ENCODE measurements around the gene PKN1. TPM values are rescaled to one million over a fixed set of nuclear protein-coding genes. Genes with fewer than 3 reads are reported as not detected.
A peak's percentile ranks its signal among the peaks of the same experiment; 100 is the strongest.

Gene PKN1
- total RNA-seq, 1 experiment from 2014 or later, result 223 TPM

- in situ Hi-C loops (cut with HindIII; ENCODE audit: low pct_unique_long_range_greater_than_20kb, low sequenced_read_pairs), result no loop called here
- DNase-seq (ENCODE audit: low read depth), result no peak
Observed at GRCh38 chr19:14517446-14517839, 84.3 kb downstream of the PKN1 start.

GRCh38 chr19:14517840-14518505 is 84.9 kb downstream of the PKN1 start, which contains the start of gene DNAJB1:
DNAJB1 (minus strand) TSS chr19:14518397; CDS start chr19:14518349, 48 bp downstream.
- in situ Hi-C loops (cut with HindIII; ENCODE audit: low pct_unique_long_range_greater_than_20kb, low sequenced_read_pairs), result no loop called here
- peak; percentile 81 for DNase-seq (ENCODE audit: low read depth)

- in situ Hi-C loops (cut with HindIII; ENCODE audit: low pct_unique_long_range_greater_than_20kb, low sequenced_read_pairs), result no loop called here
- no peak for DNase-seq (ENCODE audit: low read depth)
Observed at GRCh38 chr19:14519245-14519859, 86.2 kb downstream of the PKN1 start.

DNA sequence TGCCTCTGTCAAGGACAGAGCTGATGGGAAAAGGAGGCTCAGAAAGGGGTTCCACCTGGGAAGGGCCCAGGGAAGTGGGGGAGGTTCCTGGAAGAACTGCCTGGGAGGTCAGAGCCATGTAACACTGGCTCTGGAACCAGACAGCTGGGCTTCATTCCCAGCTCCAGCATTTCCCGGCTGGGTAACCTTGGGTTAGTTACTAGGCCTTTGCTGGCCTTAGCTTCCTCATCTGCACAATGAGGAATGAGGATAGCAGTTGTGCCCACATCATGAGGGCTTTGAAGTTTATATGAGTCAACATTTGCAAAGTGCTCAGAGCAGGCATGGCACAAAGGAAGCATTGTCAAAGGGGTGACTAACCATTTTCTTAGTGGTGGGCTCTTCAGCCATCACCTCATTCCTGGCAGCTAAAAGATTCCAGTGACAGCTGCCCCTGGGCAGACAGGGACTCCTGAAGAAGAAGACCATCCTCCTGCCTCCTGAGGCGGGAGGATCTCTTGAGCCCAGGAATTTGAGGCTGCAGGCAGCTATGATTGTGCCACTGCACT is 86.8 kb downstream of the PKN1 start:
- in situ Hi-C loops (cut with HindIII; ENCODE audit: low pct_unique_long_range_greater_than_20kb, low sequenced_read_pairs), result no loop called here
- DNase-seq (ENCODE audit: low read depth), result peak; percentile 89

- no peak for DNase-seq (ENCODE audit: low read depth)
- in situ Hi-C loops (cut with HindIII; ENCODE audit: low pct_unique_long_range_greater_than_20kb, low sequenced_read_pairs), result no loop called here
Observed at GRCh38 chr19:14520543-14520942, 87.4 kb downstream of the PKN1 start.

Other genes starting within 250 kb of the PKN1 start
- gene ADGRL1, start 227.1 kb upstream of the PKN1 start, total RNA-seq (2014; rRNA removed; shearing (Covaris generic); ENCODE audit: low replicate concordance), result 2.4 and 4.1 TPM in 2 replicates
- gene ADGRE5, start 51.9 kb upstream of the PKN1 start, total RNA-seq (2014; rRNA removed; shearing (Covaris generic); ENCODE audit: low replicate concordance), result 80.1 and 111 TPM in 2 replicates
- gene DDX39A, start 14.0 kb upstream of the PKN1 start, total RNA-seq (2014; rRNA removed; shearing (Covaris generic); ENCODE audit: low replicate concordance), result 165 and 194 TPM in 2 replicates
- 0.24 TPM in 1 of 2 replicates, not detected in the other for gene PTGER1, start 42.0 kb downstream of the PKN1 start, total RNA-seq (2014; rRNA removed; shearing (Covaris generic); ENCODE audit: low replicate concordance)
- gene GIPC1, start 62.8 kb downstream of the PKN1 start, total RNA-seq (2014; rRNA removed; shearing (Covaris generic); ENCODE audit: low replicate concordance), result 321 and 340 TPM in 2 replicates
- 160 and 173 TPM in 2 replicates for gene DNAJB1, start 85.1 kb downstream of the PKN1 start, total RNA-seq (2014; rRNA removed; shearing (Covaris generic); ENCODE audit: low replicate concordance)
- 169 and 181 TPM in 2 replicates for gene TECR, start 96.3 kb downstream of the PKN1 start, total RNA-seq (2014; rRNA removed; shearing (Covaris generic); ENCODE audit: low replicate concordance)
- 350 and 590 TPM in 2 replicates for gene NDUFB7, start 138.8 kb downstream of the PKN1 start, total RNA-seq (2014; rRNA removed; shearing (Covaris generic); ENCODE audit: low replicate concordance)
- gene CLEC17A, start 149.8 kb downstream of the PKN1 start, total RNA-seq (2014; rRNA removed; shearing (Covaris generic); ENCODE audit: low replicate concordance), result not detected in 2 replicates
- gene ADGRE3, start 241.5 kb downstream of the PKN1 start, total RNA-seq (2014; rRNA removed; shearing (Covaris generic); ENCODE audit: low replicate concordance), result not detected in 2 replicates